Activated naive CD8-positive, alpha-beta T cell treated with anti-CD3 and anti-CD28 coated beads, Interleukin-2, amount 50 U/mL, for 16 hours (primary cell): ENCODE data around the gene TEK.
"Not testable (repeated sequence)": the region's sequence is repeated elsewhere in the genome, so short reads cannot be mapped to it uniquely, and the experiment has no call there.

Experiments
- DNase-seq: peaks from one replicate; pipeline ENCODE4 v3.0.0-alpha.2; 2020; ENCODE audit warnings: low read depth, low spot score

TEK gene

DNA sequence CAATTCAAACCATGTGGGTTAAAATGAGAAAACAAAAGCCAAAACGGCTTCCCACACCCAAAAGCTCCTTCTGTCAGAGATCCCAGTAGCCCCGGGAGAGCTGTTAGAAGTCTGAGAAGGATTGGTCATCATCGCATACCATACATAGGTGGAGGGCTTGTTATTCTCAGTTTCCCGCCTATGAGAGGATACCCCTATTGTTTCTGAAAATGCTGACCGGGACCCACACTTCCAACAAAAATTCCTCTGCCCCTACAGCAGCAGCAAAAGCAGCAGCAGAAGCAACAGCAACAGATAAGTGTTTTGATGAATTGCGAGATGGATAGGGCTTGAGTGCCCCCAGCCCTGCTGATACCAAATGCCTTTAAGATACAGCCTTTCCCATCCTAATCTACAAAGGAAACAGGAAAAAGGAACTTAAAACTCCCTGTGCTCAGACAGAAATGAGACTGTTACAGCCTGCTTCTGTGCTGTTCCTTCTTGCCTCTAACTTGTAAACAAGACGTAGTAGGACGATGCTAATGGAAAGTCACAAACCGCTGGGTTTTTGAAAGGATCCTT lies at the start of gene TEK:
Gene TEK (plus strand): TSS at position 245 of the 561 bp plus-strand sequence. CDS start 366 bp downstream, outside the sequence.
- no peak for DNase-seq

DNA sequence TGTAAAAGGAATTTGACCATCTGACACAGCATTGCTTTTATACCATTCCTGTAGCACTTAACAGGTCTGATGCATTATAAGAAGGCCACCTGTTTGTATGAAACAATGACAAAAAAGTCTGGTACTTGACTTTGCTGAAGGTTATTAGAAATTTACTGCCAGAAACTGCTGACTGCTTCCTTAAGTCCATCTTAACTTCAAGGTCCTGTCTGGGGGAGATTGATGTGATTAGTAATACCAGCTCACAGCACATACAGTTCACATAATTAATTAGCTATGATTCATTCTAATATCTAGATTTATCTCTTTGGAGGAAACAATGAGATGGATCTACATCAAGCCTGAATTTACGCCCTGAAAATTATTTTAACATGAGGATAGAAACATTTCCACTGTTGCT lies 49.6 kb upstream of the TEK start:
- DNase-seq = no peak

DNA sequence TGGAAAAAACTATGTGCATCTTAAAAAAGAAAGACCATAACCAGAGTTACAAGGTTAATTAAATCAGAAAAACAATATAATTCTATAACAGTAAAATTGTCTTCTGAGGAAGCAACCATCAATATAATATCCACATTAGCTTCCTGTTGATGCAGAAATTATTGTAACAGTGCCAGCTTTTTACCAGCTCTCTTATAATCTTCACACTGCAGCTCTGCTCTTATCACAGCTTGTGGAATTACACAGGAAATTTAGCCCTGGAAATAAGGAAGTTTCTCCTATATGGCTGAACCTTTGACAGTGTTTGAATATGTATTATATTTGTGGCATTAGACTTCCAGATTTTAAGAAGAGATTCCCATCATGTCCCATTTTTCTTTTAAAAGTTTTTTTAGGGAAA lies 49.1 kb upstream of the TEK start:
- DNase-seq = no peak

DNA sequence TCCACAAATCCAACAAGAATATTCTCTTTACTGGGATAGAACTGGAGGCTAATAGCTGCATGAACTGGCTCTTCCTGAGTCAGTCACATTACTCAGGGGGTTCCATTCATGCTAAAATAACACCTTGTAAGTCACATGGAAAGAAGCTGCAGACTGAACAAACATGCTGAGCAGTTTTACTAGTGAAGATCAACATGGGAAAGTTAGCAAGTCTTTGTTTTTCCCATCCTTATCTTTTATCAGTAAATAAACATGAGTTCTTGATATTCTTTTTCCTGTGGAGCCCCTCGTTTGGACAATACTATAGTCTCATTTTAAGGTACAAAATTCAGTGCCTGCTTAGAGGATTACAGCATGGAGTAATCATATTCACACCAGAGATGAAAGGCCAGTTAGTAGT lies 43.7 kb upstream of the TEK start:
- DNase-seq = no peak

DNA sequence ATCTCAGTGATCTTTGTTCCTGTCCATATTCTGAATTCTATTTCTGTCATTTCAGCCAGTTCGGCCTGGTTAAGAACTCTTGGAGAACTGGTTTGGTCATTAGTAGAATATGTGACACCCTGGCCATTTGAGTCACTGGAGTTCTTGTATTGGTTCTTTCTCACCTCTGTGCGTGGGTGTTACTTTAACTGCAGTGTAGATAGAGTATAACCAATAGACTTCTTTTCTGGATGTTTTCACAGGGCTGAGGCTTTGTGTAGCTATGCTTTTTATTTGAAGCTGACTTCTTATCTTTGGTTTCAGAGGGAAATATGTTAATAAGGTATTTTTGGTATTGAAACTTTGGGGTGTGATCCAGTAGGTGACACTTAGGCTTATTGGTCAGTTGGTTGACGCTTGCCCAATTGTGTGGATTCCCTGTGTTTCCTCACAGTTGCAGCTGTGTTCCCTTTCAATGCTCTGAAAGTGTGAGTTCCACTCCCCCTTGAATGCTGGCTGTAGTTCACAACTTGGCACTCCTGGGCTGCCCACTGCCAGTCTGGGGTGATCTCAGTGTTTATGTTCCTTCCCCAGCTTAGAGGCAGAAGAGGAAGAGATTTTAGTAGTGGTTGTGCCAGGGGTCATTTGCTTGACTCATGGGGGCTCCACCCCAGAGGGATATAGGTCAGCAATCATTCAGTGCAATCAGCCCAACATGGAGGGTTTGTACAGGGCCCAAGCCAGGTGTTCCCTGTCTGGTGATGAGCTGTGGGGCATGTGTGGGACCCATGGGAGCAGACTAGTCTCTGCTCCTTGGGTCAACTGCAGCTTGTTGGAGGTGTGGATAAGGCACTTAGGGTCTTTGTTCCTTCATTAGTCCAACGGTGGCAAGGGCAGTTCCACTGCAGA lies 34.9 kb upstream of the TEK start:
- no peak for DNase-seq

DNA sequence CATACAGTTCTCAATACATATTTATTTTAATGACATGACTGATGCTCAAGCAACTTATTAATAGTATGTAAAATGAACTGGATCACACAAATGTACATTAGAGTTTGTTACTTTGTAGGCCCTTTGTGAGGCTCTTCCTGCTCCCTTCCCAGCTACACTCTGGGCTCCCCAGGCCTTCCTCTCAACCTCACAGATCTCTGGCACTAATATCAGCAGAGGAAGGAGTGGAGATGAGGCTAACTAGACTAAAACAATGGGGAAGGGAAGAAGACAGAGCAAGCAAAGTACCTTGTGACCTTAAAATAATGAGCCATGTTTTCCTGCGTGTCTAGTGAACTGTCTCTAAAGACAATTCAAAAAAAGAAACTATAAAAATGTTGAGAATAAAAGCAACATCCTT lies 30.3 kb upstream of the TEK start:
- DNase-seq = no peak

DNA sequence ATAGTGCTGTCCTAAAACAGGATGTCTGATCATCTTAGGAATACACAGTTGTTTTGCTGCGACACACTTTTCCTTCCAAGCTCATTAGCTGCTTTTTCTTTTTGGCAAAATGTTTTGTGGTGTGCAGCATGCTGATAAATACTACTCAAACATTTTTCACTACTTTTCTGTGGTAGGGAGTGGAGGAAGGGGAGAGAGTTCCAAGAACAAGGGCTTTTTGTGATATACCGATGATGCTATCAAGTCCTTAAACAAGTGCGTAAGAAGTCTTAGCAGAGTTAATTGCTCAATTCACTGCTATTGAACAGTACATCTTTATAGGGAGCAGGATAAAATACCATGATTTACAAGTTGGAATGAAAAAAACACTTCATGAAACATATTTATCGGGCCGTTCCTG lies 23.6 kb upstream of the TEK start:
- no peak for DNase-seq

DNA sequence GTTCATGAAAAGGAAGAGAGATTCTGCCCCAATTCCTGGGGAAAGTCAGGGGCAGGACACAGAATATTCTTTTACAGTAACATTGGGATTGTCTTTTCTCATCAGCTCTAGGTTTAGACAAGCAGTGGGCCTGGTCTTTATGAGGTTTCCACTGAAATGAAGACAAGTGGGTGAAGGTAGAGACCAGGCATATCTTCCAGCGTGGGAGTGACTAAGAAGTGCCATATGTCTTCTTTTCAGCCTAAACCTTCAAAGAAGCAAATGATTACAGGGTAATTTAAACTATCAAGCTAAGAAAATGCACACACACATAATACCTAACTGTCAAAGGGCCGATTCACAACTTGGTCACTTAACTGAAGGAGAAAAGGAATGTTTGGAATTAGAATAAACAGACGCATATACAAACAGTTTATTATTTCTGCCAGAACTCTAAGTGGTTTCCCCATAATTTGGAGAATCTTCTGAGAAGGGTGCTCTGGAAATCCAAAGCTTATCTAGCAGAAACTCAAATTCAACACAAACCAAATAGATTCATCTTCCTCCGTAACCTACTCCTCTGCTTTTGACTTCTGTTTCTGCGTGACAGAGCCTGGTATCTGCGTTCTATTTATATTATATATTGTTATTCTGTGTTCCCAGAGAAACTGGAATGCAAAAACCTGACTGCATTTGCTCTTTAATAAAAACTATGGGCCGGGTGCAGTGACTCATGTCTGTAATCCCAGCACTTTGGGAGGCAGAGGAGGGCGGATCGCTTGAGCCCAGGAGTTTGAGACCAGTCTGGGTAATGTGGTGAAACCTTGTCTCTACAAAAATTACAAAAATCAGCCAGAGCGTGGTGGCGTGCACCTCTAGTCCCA lies 22.0 kb upstream of the TEK start:
- DNase-seq = no peak

DNA sequence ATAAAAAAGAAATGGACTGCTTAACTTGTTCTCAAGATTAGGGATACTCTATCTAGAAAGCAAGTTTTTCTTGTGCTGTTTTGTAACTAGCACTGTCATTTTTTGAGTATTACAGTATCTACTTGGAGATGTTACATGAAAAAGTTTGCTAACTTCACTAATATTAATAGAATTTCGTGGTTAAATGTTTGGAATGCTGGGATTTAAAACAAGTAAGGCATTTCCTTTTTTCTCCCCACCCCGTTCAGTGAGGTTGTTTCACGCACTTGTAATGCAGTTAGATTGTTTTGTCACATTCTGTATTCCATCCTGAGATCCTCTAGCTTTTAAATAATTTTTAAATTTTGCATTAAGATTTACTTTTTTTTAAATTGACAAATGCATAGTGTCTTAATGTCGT lies 20.0 kb upstream of the TEK start:
- DNase-seq = no peak

DNA sequence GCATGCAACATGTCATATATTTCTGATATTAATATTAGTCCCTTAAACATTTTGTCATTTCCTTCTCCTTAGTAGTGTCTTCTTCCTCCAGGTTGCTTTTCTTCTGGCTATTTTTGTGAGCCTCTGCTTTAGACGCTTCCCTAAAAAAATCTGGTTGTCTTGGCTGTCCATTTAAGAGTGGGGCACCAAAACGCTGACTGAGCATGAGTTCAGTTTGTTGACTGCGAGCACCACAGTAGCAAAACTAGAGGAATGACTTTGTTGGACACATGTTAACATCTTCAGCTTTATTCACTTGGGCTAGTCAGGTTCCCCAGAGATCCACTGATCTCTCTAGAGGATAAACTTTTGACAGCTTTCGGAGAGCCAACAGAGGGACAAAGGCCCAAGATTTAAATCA lies 19.3 kb upstream of the TEK start:
- DNase-seq = no peak

DNA sequence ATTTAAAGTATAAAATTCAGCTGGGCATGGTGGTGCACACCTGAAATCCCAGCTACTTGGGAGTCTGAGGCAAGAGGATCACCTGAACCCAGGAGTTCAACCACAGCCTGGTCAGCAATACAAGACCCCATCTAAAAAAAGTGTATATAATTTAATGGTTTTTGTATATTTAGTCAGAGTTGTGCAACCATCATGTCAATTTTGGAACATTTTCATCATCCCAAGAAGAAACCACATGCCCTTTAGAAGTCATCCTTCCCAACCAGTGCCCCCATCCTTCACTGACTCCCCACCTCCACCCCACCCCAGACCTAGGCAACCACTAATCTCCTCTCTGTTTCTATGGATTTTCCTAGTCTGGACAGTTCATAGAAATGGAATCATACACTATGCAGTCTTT lies 18.8 kb upstream of the TEK start:
- no peak for DNase-seq

DNA sequence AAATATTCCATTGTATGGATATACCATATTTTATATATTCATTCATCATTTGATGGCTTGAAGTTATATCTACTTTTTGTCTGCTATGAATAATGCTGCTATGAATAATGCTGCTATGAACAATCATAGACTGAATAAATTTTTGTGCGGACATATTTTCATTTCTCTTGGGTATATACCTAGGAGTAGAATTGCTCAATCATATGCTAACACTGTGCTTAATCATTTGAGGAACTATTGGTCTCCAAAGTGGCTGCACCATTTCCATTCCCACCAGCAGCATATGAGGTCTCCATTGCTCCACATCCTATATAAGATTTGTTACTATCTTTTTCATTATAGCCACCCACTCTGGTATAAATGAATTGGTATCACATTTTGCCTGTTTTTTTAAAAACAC lies 18.3 kb upstream of the TEK start:
- no peak for DNase-seq

DNA sequence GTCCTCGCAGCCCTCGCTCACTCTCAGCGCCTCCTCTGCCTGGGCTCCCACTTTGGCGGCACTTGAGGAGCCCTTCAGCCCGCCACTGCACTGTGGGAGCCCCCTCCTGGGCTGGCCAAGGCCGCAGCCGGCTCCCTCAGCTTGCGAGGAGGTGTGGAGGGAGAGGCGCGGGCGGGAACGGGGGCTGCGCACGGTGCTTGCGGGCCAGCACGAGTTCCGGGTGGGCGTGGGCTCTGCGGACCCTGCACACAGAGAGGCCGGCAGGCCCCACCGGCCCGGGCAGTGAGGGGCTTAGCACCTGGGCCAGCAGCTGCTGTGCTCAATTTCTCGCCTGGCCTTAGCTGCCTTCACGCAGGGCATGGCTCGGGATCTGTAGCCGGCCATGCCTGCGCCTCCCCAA lies 16.5 kb upstream of the TEK start:
- not testable (repeated sequence) for DNase-seq

DNA sequence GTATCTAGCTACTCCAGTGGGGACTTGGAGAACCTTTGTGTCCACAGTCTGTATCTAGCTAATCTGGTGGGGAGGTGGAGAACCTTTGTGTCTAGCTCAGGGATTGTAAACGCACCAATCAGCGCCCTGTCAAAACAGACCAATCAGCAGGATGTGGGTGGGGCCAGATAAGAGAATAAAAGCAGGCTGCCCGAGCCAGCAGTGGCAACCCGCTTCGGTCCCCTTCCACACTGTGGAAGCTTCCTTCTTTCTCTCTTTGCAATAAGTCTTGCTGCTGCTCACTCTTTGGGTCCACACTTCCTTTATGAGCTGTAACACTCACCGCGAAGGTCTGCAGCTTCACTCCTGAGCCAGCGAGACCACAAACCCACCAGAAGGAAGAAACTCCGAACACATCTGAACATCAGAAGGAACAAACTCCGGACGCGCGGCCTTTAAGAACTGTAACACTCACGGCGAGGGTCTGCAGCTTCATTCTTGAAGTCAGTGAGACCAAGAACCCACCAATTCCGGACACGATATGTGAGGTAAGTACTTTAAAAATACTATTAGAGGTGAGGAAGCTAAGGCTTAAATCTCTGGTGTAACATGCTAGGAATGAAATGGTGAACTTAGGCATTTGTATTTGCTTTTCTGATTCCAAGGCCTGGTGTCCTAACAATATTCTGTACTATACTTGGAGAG lies 15.5 kb upstream of the TEK start:
- DNase-seq = not testable (repeated sequence)

DNA sequence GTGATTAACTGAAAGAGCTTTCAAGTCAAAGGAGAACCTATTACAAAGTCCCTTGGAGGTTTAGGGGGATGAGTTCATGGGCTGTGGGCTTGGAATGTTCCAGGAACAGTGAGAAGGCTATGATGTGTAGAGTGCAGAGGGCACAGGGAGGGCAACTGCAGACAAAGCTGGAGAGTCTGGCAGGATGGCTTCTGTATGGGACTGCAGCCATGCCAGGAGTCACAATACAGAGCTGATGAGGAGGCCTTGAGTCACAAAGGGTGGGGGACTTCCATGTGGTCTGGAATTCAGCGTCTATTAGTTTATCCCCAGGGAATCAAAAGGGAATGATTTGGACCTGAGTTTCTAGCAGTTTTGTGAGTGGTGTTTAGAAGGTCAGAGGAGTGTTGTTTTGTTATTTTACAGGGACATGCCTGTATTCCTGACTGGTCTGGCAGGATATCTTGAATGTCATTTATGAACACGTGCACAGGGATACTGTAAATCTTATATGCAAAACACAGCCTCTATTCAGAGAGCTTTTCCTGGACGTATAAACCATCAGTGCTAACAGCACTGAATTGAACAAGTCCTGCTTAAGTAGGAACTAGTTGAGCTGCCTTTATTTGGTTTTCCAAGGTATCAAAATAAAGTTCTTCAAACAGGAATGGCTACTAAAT lies 14.3 kb upstream of the TEK start:
- no peak for DNase-seq

DNA sequence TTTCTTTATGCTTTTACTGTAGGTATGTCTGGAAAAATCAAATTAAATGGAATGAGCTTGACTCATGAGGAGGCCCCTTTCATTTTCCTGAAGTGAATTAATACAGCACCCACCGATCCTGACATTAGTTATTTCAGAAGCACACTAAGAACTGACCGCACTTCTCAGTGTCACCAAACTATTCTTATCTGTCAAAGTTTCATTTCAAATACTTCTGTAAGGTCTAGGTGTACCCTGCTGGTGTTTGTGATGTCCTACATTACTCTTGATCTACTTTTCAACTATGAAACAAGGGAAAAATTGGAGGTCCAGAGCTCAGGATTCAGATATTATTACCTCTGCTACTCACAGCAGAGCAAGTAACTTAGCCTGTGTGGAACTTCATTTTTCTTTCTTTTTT lies 1.8 kb upstream of the TEK start:
- DNase-seq = no peak

DNA sequence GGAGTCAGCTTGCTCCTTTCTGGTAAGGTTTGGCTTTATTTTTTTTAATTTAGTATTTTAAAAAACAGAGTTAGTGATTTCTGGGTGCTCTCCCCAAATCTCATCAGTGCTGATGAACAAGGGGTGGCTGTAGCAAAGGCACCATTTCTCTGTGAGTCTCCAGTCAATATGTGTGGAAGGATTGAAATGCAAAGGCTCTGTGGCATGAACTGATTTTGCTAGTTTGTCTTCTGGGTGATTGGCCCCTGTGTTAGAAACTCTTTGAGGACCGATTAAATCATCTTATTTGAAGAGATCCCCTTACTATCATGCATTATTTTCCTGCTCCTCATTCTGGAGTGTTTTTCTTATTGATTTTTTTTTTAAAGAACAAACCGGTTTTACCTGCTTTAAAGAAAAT lies 596 bp downstream of the TEK start:
- DNase-seq = no peak

DNA sequence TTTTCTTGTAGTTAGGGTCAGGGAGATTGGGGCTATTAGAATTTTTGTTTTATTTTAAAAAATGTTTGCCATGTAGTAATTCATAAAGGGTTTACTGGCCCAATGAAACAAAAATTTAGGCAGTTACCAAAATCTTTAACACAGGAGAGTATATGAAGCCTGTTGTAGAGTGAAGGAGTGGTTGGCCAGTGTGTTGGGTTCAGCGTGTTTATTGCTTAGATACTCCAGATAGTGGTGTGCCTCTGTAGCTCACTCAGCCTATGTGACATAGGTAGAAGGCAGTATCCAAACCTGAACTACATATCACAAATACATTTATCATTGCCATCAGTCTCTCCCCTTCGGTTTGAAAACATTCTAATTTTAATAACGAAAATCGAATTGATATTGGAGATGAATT lies 1.2 kb downstream of the TEK start:
- DNase-seq = no peak

DNA sequence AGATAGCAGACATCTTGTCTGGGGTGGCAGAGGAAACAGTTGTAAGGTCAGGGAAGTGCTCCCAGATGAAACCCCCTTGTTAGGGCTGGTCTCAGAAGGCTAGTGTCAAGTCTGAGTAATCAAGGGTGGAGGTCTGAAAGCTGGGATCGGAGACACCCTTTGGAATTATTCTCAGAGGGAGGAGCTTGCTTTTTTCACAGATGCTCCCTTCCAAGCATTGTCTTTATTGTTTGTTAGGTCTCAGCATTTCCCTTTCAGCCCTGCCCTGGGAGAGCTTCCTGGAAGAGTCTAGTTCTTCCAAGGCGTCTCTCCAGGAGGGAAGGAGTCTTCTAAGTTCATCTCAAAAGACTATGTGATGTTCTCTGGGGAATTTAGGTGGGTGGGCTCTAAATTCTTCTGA lies 3.2 kb downstream of the TEK start:
- DNase-seq = no peak

DNA sequence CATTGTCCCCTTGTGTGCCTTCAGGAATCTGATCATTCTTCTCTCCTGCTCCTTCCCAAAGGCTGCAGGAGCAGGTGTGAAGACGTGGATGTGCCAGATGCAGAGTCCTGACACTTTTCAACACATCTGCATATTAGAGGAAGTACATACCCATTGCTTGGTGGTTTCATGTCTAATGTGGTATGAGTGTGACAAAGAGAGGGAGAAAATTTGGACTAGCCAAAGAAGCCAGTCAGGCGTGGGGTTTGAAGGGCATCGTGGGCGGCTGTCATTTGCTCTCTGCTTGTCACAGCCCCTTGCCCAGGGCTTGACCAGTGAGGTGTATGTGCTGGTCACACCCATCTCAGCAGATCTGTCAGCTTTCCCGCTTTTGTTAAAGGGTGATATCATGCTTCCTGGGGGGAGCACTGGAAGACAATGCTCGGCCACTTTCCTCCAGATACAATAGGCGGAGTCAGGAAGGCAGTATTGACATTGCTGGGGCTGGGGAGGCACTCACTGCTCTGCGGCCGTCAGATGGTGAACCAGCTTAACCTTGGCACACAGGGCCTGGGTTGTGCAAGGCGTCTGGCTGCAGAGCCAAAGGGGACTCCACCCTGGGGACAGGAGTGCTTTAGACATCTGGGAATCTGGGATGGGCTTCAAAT lies 8.6 kb downstream of the TEK start:
- DNase-seq = no peak

DNA sequence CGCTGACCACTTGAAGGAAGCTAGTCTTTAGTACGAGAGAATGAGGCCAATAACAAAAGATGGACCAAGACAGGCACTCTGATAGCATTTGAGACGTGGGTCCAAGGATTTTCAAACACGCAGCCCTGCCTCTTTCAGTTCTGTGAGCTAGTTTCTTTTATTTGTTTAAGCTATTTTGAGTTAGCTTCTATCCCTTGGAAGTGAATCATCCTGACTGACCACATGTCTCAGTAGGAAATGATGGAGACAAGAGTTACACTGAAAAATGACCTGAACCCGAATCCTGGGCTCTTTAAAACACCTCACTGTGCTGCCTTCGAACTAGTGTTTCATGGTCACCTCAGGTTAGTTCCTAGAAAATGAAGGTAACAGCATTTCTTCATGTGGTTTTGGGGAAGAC lies 9.9 kb downstream of the TEK start:
- DNase-seq = no peak
